ENCODE results near the gene SNX13.
A peak's percentile ranks its signal among the peaks of the same experiment; 100 is the strongest.

The SNX13 gene, protein sequence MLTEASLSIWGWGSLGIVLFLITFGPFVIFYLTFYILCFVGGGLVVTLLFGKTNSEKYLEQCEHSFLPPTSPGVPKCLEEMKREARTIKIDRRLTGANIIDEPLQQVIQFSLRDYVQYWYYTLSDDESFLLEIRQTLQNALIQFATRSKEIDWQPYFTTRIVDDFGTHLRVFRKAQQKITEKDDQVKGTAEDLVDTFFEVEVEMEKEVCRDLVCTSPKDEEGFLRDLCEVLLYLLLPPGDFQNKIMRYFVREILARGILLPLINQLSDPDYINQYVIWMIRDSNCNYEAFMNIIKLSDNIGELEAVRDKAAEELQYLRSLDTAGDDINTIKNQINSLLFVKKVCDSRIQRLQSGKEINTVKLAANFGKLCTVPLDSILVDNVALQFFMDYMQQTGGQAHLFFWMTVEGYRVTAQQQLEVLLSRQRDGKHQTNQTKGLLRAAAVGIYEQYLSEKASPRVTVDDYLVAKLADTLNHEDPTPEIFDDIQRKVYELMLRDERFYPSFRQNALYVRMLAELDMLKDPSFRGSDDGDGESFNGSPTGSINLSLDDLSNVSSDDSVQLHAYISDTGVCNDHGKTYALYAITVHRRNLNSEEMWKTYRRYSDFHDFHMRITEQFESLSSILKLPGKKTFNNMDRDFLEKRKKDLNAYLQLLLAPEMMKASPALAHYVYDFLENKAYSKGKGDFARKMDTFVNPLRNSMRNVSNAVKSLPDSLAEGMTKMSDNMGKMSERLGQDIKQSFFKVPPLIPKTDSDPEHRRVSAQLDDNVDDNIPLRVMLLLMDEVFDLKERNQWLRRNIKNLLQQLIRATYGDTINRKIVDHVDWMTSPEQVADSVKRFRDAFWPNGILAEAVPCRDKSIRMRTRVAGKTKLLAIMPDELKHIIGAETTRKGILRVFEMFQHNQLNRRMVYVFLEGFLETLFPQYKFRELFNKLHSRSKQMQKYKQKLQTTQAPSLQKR

DNA sequence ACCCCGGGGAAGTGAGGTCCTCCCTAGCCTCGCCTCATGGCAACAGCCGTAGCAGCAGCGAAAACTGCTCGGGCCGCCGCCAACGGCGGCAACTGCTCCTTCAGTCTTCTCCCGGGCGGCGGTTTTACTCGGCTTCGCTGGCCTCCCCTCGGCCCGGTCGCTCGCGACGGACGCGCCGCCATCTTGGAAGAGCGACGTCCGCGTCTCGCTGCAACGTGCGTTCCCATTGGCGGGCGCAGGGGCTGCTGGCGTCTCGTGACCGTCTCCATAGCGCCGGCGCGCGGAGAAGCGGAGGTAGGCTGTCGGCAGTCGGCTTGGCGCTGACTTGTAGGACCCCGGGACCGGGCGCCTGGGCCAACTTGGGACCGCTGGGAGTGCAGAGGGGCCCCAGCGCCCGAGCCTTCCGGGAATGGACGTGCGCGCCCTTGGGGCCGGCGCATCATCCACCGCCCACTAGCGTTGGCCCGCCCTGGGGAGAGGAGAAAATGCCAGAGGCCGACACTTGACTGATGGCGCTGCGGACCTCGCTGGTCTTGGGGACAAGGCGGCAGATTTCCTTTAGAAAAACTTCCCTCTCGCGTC is at the start of gene SNX13:
TSS of gene SNX13 (minus strand) at position 193 of the 582 bp plus-strand sequence. CDS start 199 bp downstream, outside the sequence.
- DNase-seq (ENCODE audit: low spot score), result peak; percentile 97

DNA sequence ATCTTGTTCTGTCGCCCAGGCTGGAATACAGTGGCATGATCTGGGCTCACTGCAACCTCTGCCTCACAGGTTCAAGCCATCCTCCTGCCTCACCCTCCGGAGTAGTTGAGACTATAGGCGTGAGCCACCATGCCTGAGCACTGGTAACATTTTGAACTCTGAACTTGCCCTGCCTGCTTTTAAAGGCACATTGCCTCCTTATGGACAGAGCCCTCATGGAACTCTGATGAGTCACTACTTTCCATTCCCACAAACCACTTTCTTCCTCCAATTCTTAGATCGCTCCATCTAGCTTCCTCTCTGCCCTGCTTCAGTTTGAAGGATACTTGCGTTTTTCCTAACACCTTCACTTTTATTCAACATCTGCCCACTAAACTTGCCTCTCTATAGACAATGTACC is 49.3 kb upstream of the SNX13 start:
- DNase-seq (ENCODE audit: low spot score), result peak; percentile 66

DNA sequence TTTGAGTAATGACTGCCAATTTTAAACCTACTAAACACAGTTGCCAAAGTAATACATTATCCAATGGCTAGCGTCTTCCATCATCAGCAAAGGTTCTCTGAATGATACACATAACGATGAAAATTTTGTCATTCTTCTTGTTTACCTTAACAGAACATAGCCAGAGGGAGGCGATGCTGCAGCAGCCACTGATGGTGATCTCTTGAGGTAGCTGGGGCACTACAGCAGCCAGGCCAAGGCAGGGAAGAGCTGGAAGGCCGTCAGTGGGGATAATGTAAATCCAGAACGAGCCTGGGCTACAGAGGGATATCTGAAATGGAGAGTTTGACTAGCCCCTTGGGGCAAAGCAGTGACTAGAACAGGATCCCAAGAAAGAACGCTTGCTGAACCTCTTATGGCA is 48.6 kb upstream of the SNX13 start:
- no peak for DNase-seq (ENCODE audit: low spot score)

DNA sequence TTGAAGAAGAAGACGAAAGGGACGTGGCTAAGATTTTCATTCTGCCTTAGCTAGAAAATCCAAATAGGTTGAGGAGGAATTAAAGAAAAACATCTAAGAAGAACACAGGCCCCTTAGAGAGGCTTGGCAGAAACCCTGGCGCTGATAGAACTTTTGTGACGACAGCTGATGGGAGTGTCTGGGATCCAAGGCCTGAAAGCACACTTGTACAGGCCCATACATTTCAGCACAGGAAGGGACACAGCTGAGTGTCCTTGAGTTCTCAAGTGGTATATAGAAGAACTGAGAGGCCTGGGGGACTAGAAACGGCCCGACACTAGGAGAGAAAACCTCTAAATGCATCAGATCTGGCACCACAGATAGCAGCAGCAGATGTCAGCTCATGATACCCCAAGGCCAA is 47.8 kb upstream of the SNX13 start:
- no peak for DNase-seq (ENCODE audit: low spot score)

DNA sequence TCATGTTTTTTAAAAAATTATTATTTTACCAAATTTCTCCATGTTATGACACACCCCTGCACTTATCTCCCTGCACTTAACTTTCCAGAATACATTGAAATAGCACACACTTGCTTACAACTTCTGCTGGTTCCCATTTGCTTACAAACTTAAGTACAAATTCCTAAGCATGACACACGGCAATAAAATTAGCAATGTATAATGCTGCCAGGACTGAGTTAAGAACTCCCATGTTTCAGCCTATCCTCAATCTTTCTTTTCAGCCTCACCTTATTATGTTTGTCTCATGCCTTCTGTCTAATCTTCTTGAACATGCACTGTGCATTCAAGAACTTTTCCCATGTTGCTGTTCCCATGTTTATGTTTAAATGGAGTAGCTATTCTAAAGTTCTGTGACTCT is 46.6 kb upstream of the SNX13 start:
- peak; percentile 80 for DNase-seq (ENCODE audit: low spot score)

DNA sequence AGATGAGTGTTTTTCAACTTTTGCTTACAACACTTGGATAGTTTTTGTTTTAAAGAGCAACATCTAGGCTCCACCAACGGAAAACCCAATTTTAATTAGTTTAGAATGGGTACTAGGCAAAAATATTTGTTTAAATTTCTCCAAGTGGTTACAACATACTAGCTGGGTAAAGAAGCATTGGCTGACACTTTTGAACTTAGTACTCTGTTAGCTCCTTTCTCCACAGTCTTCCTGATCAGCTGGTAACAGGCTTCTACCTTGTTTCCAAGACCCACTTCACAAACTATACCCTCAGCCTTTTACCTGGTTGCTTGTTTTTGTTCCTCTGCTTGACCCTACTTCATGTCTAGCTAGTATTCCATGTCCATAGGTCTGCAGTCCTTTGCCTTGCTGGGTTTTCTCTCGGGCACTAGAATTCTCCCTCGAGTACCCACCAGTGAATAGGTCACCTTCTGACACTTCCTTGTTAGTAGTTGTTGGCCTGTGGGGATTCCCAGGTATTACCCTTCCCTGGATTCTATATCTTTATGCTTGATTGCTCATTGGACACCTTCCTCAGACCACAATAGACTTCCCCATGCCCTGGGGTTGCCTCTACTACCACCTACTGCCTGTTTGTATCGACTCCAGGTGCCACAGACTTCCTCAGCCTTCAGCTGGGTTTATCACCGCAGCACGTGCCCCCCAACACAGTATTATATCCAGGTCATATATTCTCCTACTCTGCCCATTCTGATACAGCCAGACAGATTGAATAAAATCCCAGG is 45.4 kb upstream of the SNX13 start:
- DNase-seq (ENCODE audit: low spot score), result no peak

DNA sequence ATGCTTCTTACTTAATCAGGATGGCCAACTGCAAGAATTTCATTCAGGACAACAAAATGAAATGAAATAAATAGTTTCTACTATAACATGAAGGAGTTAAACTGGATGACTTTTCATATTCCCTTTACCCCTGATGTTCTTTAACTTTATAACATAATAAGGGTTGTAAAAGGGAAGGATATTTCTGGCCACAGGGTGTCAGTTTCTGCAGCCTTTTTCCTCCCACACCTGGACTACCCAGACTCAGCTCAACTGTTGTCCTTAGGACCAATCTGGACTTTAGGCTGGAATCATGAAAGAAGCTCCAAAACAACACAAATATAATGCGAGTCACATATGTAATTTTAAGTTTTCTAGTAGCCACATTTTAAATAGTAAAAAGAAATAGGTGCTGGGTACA is 44.0 kb upstream of the SNX13 start:
- no peak for DNase-seq (ENCODE audit: low spot score)

DNA sequence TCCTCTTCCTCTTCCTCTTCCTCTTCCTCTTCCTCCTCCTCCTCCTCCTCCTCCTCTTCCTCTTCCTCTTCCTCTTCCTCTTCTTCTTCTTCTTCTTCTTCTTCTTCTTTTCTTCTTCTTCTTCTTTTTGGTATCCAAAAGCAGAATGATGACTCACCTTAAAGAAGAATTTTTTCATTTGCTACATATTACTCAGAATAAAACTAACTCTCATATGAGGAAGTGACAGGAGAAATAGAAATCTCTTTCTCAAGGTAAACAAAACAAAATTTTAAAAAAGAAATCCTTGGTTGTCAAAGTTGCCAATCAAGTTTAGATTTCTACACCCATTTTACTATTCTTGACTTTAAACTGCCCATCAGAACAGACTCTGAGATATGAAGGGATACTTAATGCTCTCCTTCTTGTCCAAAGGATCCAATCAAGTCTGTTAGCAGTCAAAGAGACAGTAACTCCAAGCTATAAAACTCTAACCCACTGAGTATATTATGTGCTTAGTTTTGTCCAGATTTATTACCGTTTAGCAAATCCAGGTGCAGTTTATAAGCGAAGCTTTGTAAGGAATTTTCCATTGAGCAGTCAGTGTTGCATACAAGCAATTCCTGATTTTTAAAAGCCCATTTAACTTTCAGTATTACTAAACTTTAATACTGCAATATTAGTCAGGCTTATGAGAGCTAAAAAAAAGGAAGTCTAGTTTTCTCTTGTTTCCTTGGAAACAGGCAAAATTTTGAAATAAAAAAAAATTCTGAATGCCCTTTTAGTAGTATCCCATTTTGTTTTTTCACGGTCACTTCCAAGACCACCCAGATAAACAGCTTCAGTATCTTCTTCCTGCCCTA is 43.1 kb upstream of the SNX13 start:
- no peak for DNase-seq (ENCODE audit: low spot score)

DNA sequence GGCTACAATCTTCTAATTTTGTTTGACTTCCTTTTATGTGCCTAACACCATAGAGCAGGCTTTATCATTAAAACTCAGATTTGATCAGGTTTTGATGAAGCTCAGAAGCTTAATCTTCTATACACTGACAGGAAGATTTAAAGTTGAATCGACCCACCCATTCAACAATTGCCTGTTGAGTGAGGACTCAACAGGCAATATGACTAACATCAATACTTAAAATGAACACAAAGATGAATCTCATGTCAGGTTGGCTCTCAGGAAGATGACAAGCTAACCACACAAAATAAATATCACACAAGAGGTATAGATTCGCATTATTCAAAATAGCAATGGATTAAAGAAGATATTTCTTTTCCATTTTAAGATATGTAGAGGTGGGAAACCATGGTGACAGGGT is 36.7 kb upstream of the SNX13 start:
- DNase-seq (ENCODE audit: low spot score), result no peak

DNA sequence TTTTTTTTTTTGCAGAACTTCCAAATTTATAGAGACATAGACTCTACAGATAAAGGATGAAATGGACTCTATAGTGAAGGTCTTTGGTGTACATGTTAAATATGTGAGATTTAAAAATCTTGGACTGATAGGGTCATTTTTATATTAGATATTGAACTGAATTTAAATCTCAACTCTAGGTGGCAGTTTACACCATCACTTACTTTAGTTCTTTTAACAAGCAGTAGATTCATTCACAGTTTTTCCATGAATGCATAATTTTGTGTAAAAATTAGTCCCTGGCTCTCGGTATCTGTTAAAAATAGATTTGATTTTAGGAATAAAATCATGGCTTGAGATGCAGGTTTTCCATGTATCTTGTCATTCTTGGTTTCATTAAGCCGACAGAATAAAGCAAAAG is 31.1 kb upstream of the SNX13 start:
- DNase-seq (ENCODE audit: low spot score), result no peak

DNA sequence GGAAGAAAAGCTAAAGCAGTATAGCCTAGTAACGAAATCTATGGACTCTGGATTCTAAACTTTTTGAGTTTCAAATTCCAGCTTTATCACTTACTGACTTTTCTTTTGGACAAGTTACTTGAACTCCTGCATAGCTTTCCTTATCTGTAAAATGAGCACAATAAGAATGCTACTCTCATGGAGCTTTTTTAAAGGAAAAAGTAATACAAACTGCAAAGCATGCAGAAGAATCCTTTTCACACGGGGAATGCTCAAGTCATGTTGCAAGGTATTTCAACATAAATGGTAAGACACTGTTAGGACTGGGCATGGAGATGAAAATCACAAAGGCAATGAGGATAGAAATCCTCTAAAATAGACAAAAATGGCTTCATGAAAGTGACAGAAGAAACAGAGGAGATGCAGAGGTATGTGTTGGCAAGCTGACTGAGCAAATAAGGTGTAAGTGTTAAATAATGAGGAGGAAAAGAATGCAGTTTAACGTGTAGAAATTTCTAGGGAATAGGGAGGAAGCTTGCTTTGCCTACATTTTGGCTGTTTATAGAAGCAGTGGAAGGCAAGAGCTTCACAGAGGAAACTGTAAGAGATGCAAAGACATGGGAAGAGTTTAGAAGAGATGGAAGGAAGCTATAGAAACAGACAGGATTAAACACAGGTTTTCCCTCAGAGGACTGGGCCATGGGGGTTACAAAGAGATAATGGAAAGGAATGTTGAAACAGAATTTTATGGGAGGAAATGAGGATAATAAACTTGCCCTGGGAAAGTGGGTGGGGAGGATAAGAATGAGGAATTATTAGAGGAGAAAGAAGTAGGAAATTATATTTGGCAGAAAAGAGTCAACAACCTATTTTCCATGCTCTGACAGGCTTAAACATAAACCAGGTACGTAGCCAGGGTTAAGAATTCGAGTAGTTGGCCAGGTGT is 28.8 kb upstream of the SNX13 start:
- DNase-seq (ENCODE audit: low spot score), result peak; percentile 82

DNA sequence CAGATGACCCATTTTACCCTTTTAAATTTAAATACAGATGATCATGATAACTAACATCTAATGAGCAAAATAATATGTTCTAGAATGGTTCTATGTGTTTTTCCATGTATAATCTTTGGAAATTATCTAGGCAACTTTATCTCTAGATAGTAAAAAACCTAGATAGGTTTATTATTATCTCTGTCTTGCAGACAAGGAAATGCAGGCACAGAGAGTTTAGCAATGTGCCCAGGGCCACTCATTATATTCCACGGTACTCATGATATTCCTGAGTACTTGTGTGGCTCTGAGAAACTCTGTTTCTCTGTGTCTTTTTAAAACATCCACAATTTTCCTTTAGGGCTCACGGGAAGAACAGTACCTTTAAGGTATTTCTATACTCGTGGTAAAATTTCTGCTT is 26.4 kb upstream of the SNX13 start:
- no peak for DNase-seq (ENCODE audit: low spot score)

DNA sequence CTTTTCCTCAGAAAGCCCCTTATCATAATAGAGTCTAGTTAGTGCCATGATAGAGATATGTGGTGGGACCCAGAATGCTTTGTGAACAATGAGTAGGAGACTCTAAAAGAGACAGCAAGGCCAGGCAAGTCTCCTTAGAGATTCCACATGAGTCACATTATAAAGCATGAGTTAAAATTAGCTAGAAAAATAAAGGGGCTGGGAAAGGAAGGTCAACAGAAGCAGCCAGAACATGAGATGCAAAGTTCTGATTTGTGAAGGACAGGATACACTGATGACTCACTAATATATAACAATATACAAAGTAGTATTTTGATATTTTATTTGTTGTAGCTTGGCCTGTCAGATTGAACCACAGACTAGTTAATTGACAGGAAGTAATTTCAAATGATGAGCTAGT is 25.3 kb upstream of the SNX13 start:
- peak; percentile 32 for DNase-seq (ENCODE audit: low spot score)

DNA sequence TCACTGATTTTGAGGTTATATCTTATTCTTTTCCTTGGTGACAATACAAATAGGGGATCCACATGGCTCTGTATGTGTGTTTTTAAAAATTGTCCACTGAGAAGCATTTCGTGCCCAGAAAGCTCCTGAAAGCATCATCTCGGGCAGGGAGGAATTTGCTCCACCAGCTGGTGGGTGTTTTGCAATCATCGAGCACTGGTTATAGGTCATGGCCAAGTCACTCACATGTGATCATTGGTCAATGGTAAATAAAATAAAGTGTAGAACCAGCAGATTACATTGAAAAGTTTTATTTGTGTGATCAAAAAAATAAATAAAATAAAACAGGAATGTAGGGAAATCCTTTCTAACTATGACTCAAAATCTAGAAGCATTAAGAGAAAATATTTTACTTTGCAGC is 23.0 kb upstream of the SNX13 start:
- no peak for DNase-seq (ENCODE audit: low spot score)

DNA sequence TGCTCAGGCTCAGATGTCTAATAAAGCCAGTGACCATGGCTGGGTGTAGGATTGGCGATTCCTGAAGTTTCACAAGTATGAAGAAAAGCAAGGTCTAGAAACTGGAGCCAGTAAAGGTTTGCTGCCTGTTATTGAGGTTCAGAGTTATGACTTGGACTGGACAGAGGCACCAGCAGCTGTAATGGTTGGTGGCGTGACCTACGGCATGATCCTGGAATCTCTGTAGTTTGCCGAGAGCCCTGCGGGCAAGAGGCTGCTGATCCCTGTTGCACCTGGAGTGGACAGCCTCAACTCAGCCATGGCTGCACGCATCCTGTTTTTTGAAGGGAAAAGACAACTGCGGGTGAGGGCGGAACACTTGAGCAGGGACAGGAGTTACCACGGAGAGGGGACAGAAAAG is 22.4 kb upstream of the SNX13 start:
- no peak for DNase-seq (ENCODE audit: low spot score)

DNA sequence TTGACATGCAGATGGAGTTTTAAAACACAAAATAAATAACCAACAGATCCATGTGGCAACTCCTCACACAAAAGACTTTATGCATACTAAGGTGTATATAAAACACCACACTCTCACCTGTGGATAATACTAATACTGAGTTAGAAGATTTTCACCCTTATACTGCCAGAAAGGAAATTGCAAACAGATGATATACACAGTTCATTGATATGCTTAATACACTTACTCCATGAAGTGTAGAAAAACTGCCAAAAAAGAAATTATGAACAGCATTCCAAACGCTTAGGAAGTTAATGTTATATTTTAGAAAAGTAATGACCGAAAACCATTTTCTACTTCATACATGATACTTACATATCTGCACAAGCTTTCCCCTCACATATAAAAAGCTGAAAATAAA is 17.6 kb upstream of the SNX13 start:
- DNase-seq (ENCODE audit: low spot score), result no peak

DNA sequence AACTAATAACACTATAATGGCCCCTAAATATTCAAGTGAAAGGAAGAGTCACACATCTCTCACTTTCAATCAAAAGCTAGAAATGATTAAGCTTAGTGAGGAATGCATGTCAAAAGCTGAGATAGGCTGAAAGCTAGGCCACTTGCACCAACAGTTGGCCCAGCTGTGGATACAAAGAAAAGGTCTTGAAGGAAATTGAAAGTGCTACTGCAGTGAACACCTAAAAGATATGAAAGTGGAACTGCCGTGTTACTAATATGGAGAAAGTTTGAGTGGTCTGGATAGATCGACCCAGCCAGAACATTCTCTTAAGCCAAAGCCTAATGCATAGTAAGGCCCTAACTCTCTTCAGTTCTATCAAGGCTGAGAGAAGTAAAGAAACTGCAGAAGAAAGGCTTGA is 12.1 kb upstream of the SNX13 start:
- DNase-seq (ENCODE audit: low spot score), result no peak

DNA sequence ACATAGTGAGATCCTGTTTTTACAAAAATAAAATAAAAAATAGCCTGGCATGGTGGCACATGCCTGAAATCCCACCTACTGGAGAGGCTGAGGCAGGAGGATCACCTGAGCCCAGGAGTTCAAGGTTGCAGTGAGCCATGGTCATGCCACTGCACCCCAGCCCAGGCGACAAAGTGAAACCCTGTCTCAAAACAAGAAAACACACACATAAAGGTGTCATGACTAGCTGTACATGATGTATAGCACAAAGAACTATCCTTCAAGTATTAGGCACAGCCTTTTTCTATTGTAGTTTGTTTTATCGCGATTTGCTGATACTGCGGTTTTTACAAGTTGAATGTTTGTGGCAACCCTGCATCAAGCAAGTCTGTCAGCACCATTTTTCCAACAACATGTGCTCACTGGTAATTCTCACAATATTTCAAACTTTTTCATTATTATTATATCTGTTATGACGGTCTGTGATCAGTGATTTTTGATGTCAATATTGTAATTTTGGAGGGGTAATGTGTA is 11.5 kb upstream of the SNX13 start:
- no peak for DNase-seq (ENCODE audit: low spot score)

DNA sequence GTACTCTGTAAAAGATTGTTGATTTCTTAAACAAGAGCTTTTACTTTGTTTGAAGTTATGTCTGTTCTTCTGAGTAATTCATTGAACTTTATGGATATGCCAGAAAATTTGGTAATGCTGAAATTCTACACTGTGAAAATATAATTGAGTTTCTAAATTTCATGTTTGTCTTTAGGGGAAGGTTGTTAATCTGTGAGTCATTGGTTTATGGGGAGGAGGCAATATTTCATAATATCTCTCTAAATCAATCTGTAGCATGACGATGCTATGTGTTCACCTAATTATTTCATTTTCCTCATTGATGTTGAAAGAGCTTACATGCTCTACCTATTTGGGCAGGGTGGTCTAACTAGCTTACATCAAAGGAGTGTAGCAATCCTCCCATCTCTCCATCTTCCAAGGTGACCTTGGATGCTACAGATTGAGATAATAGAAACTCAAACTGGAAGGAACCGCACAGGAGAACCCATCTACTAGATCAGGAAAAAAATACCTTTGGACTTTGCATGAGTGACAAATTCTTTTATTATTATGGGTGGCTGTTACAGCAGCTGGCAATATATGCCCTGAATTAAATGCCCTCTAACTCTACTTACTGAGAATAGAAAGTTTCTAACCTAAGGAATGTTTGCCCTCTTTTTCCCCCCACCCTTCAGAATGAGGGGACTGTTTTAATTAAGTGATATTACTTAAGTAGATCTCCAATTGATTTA is 8.4 kb upstream of the SNX13 start:
- peak; percentile 63 for DNase-seq (ENCODE audit: low spot score)
